NOMO-1 treated with dmso at 0.1 percent for 144 hours (cell line): Measurements from ENCODE around the gene GPATCH2.
"Not testable (repeated sequence)": the region's sequence is repeated elsewhere in the genome, so short reads cannot be mapped to it uniquely, and the experiment has no call there.

Experiments used
- DNase-seq: peaks from one replicate; lab custom pipeline; 2025; ENCODE audit not compliant: unreplicated experiment; lab: John Stamatoyannopoulos, UW

The GPATCH2 gene

GRCh38 chr1:217456261-217456660 is 174.6 kb downstream of the GPATCH2 start:
- no peak for DNase-seq

- DNase-seq: no peak
Observed at GRCh38 chr1:217453816-217454215, 177.1 kb downstream of the GPATCH2 start.

- no peak for DNase-seq
Observed at GRCh38 chr1:217449370-217449769, 181.5 kb downstream of the GPATCH2 start.

GRCh38 chr1:217443845-217444244 is 187.0 kb downstream of the GPATCH2 start:
- DNase-seq: no peak

- DNase-seq: no peak
Observed at GRCh38 chr1:217437376-217437775, 193.5 kb downstream of the GPATCH2 start.

- no peak for DNase-seq
Observed at GRCh38 chr1:217435204-217435603, 195.7 kb downstream of the GPATCH2 start.

- no peak for DNase-seq
Observed at GRCh38 chr1:217433664-217434063, 197.2 kb downstream of the GPATCH2 start.

GRCh38 chr1:217432339-217432738 is 198.6 kb downstream of the GPATCH2 start:
- no peak for DNase-seq

GRCh38 chr1:217431395-217431794 is 199.5 kb downstream of the GPATCH2 start:
- no peak for DNase-seq

GRCh38 chr1:217425422-217425821 is 205.5 kb downstream of the GPATCH2 start:
- DNase-seq: no peak

- DNase-seq: no peak
Observed at GRCh38 chr1:217419194-217419551, 211.7 kb downstream of the GPATCH2 start.

- no peak for DNase-seq
Observed at GRCh38 chr1:217418269-217419193, 212.4 kb downstream of the GPATCH2 start.

- DNase-seq: no peak
Observed at GRCh38 chr1:217417363-217417762, 213.5 kb downstream of the GPATCH2 start.

GRCh38 chr1:217407534-217408001 is 223.3 kb downstream of the GPATCH2 start:
- DNase-seq: no peak

- DNase-seq: no peak
Observed at GRCh38 chr1:217403026-217403720, 227.7 kb downstream of the GPATCH2 start.

- no peak for DNase-seq
Observed at GRCh38 chr1:217402301-217402700, 228.6 kb downstream of the GPATCH2 start.

GRCh38 chr1:217393896-217394295 is 237.0 kb downstream of the GPATCH2 start:
- no peak for DNase-seq

- DNase-seq: no peak
Observed at GRCh38 chr1:217392441-217392840, 238.4 kb downstream of the GPATCH2 start.

GRCh38 chr1:217389895-217390294 is 241.0 kb downstream of the GPATCH2 start:
- DNase-seq: no peak

- DNase-seq: no peak
Observed at GRCh38 chr1:217388522-217389065, 242.3 kb downstream of the GPATCH2 start.

- DNase-seq: not testable (repeated sequence)
Observed at GRCh38 chr1:217381773-217382172, 249.1 kb downstream of the GPATCH2 start.

- DNase-seq: not testable (repeated sequence)
Observed at GRCh38 chr1:217379804-217380203, 251.1 kb downstream of the GPATCH2 start.
